Measurements from ENCODE around the gene LPP.

DNA sequence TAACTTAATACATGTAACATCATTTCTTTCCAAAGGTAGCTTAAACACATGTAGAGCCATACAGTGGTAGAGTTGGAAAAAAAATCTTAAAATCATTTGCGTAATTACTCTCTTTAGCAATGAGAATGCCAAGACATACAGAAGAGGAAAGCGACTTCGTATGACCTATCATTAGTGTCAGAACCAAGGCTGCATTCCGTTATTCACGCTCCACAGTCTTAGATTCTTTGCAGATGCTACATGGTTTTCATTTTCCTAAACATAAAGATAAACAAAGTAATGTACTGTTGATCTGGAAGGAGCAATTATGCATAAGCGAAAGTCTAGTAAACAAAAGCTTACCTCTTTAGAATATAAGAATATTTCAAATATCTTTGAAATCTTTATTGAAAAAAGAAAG lies 607.5 kb downstream of the LPP start:
- TF ChIP-seq POLR2A (IDR thresholded peaks at IDR 0.05; ENCODE audit: low read depth, low read length): no peak
- TF ChIP-seq TAF1 (IDR thresholded peaks at IDR 0.05; ENCODE audit: low read depth, low read length): no peak
- TF ChIP-seq POLR2AphosphoS5 (IDR thresholded peaks at IDR 0.05; ENCODE audit: low read depth, low read length): no peak
- no peak for TF ChIP-seq SPI1 (IDR thresholded peaks at IDR 0.05; ENCODE audit: low read depth, low read length)
- TF ChIP-seq POU2F2 (IDR thresholded peaks at IDR 0.05; ENCODE audit: low read depth, low read length): no peak

Data from GM12891 (cell line).